SK-N-SH treated with all-trans-retinoic acid at 6 μM for 48 hours (cell line): ENCODE data around the gene ADAM8.

ENCODE experiments used
- CREB5 ChIP-seq: fragments of 250-450 bp; sonication (Bioruptor Pico); IDR thresholded peaks from 2 replicates; pipeline ENCODE4 v1.5.1; 2020; ENCODE audit warnings: low read depth, mild to moderate bottlenecking, moderate library complexity
- CSRNP3 ChIP-seq: fragments of 250-450 bp; sonication (Bioruptor Pico); IDR thresholded peaks from 2 replicates; pipeline ENCODE4 v1.5.1; 2021; ENCODE audit warnings: mild to moderate bottlenecking, moderate library complexity
- ESRRG ChIP-seq: fragments of 250-450 bp; sonication (Bioruptor Pico); IDR thresholded peaks from 2 replicates; pipeline ENCODE4 v1.6.1; 2021; ENCODE audit warnings: mild to moderate bottlenecking
- OSR1 ChIP-seq: fragments of 250-450 bp; sonication (Bioruptor Pico); IDR thresholded peaks from 2 replicates; pipeline ENCODE4 v1.8.0; 2022; ENCODE audit warnings: moderate library complexity, mild to moderate bottlenecking, inconsistent platforms
- PATZ1 ChIP-seq: fragments of 250-450 bp; sonication (Bioruptor Pico); IDR thresholded peaks from 2 replicates; pipeline ENCODE4 v1.8.0; 2020; ENCODE audit warnings: mild to moderate bottlenecking, moderate library complexity, borderline replicate concordance
- PPARA ChIP-seq: fragments of 250-450 bp; sonication (Bioruptor Pico); IDR thresholded peaks from 2 replicates; pipeline ENCODE4 v1.5.0; 2020; ENCODE audit warnings: mild to moderate bottlenecking, borderline replicate concordance
- RARB ChIP-seq: fragments of 250-450 bp; sonication (Bioruptor Pico); IDR thresholded peaks from 2 replicates; pipeline ENCODE4 v1.8.0; 2021; ENCODE audit warnings: mild to moderate bottlenecking, moderate library complexity
- TCF4 ChIP-seq: fragments of 250-450 bp; sonication (Bioruptor Pico); IDR thresholded peaks from 2 replicates; pipeline ENCODE4 v1.8.0; 2021; ENCODE audit warnings: mild to moderate bottlenecking, moderate library complexity, borderline replicate concordance
- TOX ChIP-seq: fragments of 250-450 bp; sonication (Bioruptor Pico); IDR thresholded peaks from 2 replicates; pipeline ENCODE4 v1.8.0; 2021; ENCODE audit warnings: mild to moderate bottlenecking, moderate library complexity, borderline replicate concordance
- TSHZ2 ChIP-seq: fragments of 250-450 bp; sonication (Bioruptor Pico); IDR thresholded peaks from 2 replicates; pipeline ENCODE4 v1.5.0; 2020; ENCODE audit warnings: mild to moderate bottlenecking, moderate library complexity
- ZC3H10 ChIP-seq: fragments of 250-450 bp; sonication (Bioruptor Pico); IDR thresholded peaks from 2 replicates; pipeline ENCODE4 v1.5.1; 2021; ENCODE audit warnings: mild to moderate bottlenecking, moderate library complexity
- ZFP3 ChIP-seq: fragments of 250-450 bp; sonication (Bioruptor Pico); IDR thresholded peaks from 2 replicates; pipeline ENCODE4 v1.5.0; 2020; ENCODE audit warnings: mild to moderate bottlenecking, moderate library complexity
- ZFP30 ChIP-seq: fragments of 450-650 bp; formaldehyde crosslinking; IDR thresholded peaks from 2 replicates; pipeline ENCODE4 v1.5.0; 2022; ENCODE audit warnings: mild to moderate bottlenecking, moderate library complexity
- ZNF565 ChIP-seq: fragments of 450-650 bp; formaldehyde crosslinking; conservative IDR thresholded peaks from 2 replicates; pipeline ENCODE4 v1.5.0; 2020; ENCODE audit warnings: low read depth, mild to moderate bottlenecking, moderate library complexity

- no peak for TF ChIP-seq TCF4 (CRISPR knock-in tag)
- TF ChIP-seq OSR1 (CRISPR knock-in tag): no peak
- no peak for TF ChIP-seq PATZ1 (CRISPR knock-in tag)
- no peak for TF ChIP-seq ZFP30
- no peak for TF ChIP-seq ZFP3 (CRISPR knock-in tag)
- no peak for TF ChIP-seq TSHZ2 (CRISPR knock-in tag)
- TF ChIP-seq PPARA: no peak
- no peak for TF ChIP-seq TOX (CRISPR knock-in tag)
- TF ChIP-seq ESRRG (CRISPR knock-in tag): no peak
- TF ChIP-seq RARB: no peak
- no peak for TF ChIP-seq ZC3H10 (CRISPR knock-in tag)
- TF ChIP-seq ZNF565 (CRISPR knock-in tag): no peak
- TF ChIP-seq CREB5 (CRISPR knock-in tag): no peak
- no peak for TF ChIP-seq CSRNP3 (CRISPR knock-in tag)
Observed at GRCh38 chr10:133307776-133308420, 31.2 kb upstream of the ADAM8 start.
